GM12875 (cell line): ENCODE measurements around the gene METTL18.

Experiments used
- H3K4me3 ChIP-seq: one replicate; pipeline ENCODE4 v1.5.1; 2011; ENCODE audit warnings: low read depth, low read length, control low read depth
- TF ChIP-seq, protein P1 (sequence below): IDR thresholded peaks from 2 replicates; pipeline ENCODE4 v1.5.1; 2011; ENCODE audit warnings: low read depth, mild to moderate bottlenecking, control low read depth, inconsistent platforms, low read length, moderate library complexity, borderline replicate concordance; ENCODE audit not compliant: insufficient read depth

METTL18 gene

DNA sequence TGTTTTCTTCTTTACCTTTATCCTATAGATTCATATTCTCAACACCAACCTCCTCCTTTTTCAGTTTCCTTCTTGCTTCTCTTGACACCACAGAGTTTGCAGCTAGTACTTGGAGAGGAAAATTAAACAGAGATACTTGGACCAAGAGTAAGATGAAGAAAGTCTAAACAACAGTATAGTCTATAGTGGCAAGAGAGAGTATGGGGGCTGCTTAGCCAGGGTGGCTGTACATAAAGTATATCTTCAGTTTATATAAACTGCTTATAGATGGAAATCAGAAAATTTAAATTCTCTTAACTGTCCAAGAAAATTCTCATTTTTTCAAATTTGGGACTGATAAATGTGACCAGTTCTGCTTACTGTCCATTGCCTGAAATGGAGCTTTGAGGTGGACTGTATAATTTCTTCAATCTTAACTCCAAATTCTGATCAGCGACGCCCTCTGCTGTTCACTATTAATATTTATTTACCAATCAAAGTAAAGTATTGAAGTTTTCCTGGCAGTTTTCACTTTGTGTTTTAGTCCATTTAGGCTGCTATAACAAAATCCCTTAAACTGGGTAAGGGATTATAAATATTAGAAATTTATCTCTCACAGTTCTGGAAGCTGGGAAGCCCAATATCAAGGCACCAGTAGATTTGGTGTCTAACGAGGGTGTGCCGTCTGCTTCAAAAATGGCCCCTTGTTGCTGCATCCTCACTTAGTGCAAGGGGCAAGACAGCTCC, 14.8 kb upstream of the METTL18 start:
- H3K4me3 ChIP-seq, result no peak overlapping the region
- TF ChIP-seq, protein P1, sequence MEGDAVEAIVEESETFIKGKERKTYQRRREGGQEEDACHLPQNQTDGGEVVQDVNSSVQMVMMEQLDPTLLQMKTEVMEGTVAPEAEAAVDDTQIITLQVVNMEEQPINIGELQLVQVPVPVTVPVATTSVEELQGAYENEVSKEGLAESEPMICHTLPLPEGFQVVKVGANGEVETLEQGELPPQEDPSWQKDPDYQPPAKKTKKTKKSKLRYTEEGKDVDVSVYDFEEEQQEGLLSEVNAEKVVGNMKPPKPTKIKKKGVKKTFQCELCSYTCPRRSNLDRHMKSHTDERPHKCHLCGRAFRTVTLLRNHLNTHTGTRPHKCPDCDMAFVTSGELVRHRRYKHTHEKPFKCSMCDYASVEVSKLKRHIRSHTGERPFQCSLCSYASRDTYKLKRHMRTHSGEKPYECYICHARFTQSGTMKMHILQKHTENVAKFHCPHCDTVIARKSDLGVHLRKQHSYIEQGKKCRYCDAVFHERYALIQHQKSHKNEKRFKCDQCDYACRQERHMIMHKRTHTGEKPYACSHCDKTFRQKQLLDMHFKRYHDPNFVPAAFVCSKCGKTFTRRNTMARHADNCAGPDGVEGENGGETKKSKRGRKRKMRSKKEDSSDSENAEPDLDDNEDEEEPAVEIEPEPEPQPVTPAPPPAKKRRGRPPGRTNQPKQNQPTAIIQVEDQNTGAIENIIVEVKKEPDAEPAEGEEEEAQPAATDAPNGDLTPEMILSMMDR, result 0 out of 2 replicates have a peak, but pooled peaks have one; percentile 12

DNA sequence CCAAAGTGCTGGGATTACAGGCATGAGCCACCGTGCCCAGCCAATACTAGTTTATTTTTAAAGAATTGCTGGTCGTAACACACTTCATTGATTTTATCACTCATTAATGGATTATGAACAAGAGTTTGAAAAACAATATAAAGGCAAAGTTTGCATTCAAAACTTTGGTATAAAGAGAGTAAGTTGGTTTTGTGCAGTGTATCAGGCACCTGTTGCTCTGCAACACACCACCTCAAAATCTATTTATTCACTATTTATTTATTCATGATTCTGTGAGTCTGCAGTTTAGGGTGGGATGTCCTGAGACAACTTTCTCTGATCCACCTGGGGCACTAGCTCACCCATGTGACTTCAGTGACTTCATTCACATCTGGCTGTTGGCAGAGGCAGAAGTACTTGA, 10.2 kb upstream of the METTL18 start:
- TF ChIP-seq, protein P1, result no peak
- no peak overlapping the region for H3K4me3 ChIP-seq

DNA sequence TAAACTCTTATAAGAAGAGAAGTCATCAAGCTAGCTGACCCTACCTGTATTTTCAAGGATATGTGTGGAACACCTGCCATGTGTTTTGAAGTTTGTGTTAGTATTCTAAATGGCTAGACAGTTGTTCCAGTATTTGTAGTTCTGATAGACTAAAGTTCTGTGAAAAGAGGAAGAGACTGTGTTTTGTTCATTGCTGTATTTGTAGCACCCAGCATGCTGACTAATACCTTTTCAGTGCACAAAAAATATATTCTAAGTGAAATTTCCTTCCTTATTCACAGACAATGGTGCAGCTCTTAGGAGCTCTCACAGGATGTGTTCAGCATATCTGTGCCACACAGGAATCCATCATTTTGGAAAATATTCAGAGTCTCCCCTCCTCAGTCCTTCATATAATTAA, 8.2 kb upstream of the METTL18 start:
- TF ChIP-seq, protein P1, result no peak

DNA sequence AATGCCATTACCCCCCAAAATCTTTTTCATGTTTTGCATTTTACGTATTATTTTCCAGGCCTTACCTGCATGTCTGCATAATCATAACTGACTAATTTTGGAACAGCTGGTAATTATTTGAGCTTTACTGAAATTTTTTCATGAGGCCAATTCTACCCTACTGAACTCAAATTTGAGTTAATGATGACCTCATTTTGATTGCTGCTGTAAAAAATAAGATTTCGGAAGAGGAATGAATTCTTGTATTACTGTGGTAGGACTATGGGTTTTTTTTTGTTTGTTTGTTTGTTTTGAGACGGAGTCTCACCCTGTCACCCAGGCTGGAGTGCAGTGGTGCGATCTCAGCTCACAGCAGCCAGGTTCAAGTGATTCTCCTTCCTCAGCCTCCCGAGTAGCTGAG, 2.6 kb upstream of the METTL18 start:
- H3K4me3 ChIP-seq, result no peak overlapping the region
- TF ChIP-seq, protein P1, result no peak

More for the DNA sequence above, 8.2 kb upstream of the METTL18 start:
- no peak overlapping the region for H3K4me3 ChIP-seq

DNA sequence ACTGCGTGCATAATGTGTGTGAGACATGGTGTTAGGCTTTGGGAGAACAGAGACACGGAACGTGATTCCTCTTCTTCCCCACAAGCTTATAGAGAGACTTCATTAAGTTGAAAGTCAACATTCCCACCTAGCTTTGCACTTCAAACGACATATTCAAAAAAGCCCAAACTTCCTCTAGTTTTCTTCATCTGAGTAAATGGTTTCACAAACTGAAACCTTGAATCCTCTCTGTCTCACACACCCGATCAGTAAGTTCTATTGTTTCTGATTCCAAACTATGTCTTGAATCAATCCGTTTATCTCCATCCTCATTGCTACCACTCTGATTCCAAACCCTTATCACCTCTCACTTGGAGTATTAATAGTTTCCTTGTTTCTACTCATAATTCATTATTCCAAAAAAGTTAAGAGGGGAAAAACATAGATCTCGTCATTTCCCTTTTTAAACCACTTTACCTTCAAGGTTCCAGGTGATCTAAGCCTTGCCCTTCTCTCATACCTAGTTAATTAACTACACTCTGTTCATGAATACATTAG, 1.6 kb upstream of the METTL18 start:
- H3K4me3 ChIP-seq, result peak overlapping the region; percentile 83
- TF ChIP-seq, protein P1, result no peak

DNA sequence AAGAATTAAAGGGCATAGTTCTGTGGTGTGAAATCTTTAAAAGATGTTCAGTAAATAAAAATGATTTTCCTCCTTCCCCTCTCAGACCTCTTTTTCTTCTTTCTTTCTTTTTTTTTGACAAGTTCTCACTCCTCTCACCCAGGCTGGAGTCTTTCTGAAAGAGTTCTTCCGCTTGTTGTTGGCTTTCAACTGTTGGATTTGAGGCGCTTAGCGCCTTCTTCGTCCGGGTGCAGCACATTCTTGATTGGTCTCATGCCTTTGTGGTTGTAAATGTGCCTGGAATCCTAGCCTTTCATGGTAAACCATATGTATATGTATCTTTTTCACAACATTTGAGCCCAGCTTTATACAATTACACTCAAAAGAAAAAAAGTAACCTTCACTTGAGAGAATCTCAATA, 980 bp upstream of the METTL18 start:
- TF ChIP-seq, protein P1, result no peak

DNA sequence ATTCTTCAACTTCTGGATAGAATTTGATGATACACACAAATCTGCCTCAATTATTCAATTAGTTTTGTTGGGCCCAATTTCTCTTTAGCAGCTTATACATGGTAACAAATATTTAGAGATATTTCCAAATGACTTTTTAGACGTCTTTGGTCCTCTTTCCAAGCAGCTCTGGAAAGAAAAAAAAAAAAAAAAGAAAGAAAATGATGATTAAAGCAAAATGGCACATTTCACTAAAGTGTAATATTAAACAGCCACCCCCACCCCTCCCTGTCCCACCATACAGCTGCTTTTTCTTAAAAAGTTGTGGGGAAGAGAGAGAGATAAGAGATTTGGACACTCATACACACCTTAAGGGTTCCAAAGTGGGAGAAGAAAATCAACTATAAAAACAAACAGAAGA, 977 bp downstream of the METTL18 start:
- TF ChIP-seq, protein P1, result no peak
- H3K4me3 ChIP-seq, result peak overlapping the region; percentile 83

More for the DNA sequence above, 980 bp upstream of the METTL18 start:
- peak overlapping the region; percentile 83 for H3K4me3 ChIP-seq
